SU-DHL-6 (cell line): ENCODE measurements around the gene CDK7.

Experiments used
- H2AFZ ChIP-seq: fragments of 200-600 bp; sonication (generic); 2 replicates; pipeline ENCODE4 v1.6.1; 2014; ENCODE audit warnings: low read depth, mild to moderate bottlenecking, moderate library complexity, mixed read lengths, antibody characterized with exemption, low read length; ENCODE audit not compliant: severe bottlenecking
- H3F3A ChIP-seq: fragments of 200-600 bp; shearing (Covaris generic); 2 replicates; pipeline ENCODE4 v1.6.0; 2016; ENCODE audit warnings: antibody characterized with exemption, mild to moderate bottlenecking; ENCODE audit not compliant: insufficient read depth
- H3K27ac ChIP-seq: fragments of 200-600 bp; sonication (generic); 2 replicates; pipeline ENCODE4 v1.5.1; 2016; ENCODE audit warnings: low read depth, mild to moderate bottlenecking, low read length, moderate library complexity, mixed read lengths
- H3K27me3 ChIP-seq: fragments of 200-600 bp; sonication (generic), shearing (Covaris generic); 2 replicates; pipeline ENCODE4 v1.6.0; 2014; ENCODE audit warnings: mild to moderate bottlenecking, low read length
- H3K36me3 ChIP-seq: fragments of 200-600 bp; sonication (generic); 2 replicates; pipeline ENCODE4 v1.6.1; 2014; ENCODE audit warnings: mild to moderate bottlenecking, low read length, mixed read lengths
- H3K4me2 ChIP-seq: fragments of 300-600, 200-600 bp; shearing (Covaris generic), sonication (generic); 2 replicates; pipeline ENCODE4 v1.6.0; 2014; ENCODE audit warnings: low read length, low read depth, mild to moderate bottlenecking; ENCODE audit not compliant: poor library complexity, severe bottlenecking
- H3K4me3 ChIP-seq: fragments of 200-600 bp; sonication (generic); 2 replicates; pipeline ENCODE4 v1.5.1; 2014; ENCODE audit warnings: antibody characterized with exemption, low read length, mild to moderate bottlenecking, mixed read lengths; ENCODE audit not compliant: insufficient read depth, poor library complexity, severe bottlenecking
- H3K79me2 ChIP-seq: fragments of 200-600 bp; sonication (generic); 2 replicates; pipeline ENCODE4 v1.6.1; 2014; ENCODE audit warnings: mild to moderate bottlenecking, low read length, moderate library complexity; ENCODE audit not compliant: insufficient read depth
- H3K9ac ChIP-seq: fragments of 200-600 bp; sonication (generic); 2 replicates; pipeline ENCODE4 v1.7.0; 2014; ENCODE audit warnings: mild to moderate bottlenecking, low read length
- H3K9me2 ChIP-seq: fragments of 200-600 bp; sonication (generic); replicated peaks from 2 replicates; pipeline ENCODE4 v1.6.1; 2014; ENCODE audit warnings: low read length; ENCODE audit not compliant: insufficient read depth
- H3K9me3 ChIP-seq: fragments of 200-600 bp; sonication (generic); 2 replicates; pipeline ENCODE4 v1.6.1; 2014; ENCODE audit warnings: low read length, mixed read lengths; ENCODE audit not compliant: insufficient read depth
- H4K20me1 ChIP-seq: fragments of 200-600 bp; sonication (generic); 2 replicates; pipeline ENCODE4 v1.6.1; 2014; ENCODE audit warnings: low read depth, mild to moderate bottlenecking, antibody characterized with exemption, low read length, moderate library complexity, mixed read lengths
- CTCF ChIP-seq: fragments of 200-600 bp; sonication (generic); IDR thresholded peaks from one replicate; pipeline ENCODE4 v1.5.1; 2017; ENCODE audit warnings: antibody characterized with exemption, mild to moderate bottlenecking, low read length, moderate library complexity; ENCODE audit not compliant: insufficient read depth, poor library complexity, severe bottlenecking
- EZH2phosphoT487 ChIP-seq: fragments of 200-600 bp; sonication (generic), shearing (Covaris generic); conservative IDR thresholded peaks from 2 replicates; pipeline ENCODE4 v1.6.1; 2018; ENCODE audit warnings: mild to moderate bottlenecking, antibody characterized with exemption, low read length, moderate library complexity, mixed read lengths

Gene CDK7

GRCh38 chr5:69299625-69300024 is 64.9 kb downstream of the CDK7 start:
- H3K4me2 ChIP-seq, result no peak overlapping the region
- H3K4me3 ChIP-seq, result no peak overlapping the region
- no peak overlapping the region for H3K27ac ChIP-seq
- H3K36me3 ChIP-seq, result no peaks in the 10 kb centered on the region
- H3F3A ChIP-seq, result no peaks in the 10 kb centered on the region
- H3K9me3 ChIP-seq, result no peaks in the 10 kb centered on the region
- no peaks in the 10 kb centered on the region for H3K9me2 ChIP-seq
- H3K79me2 ChIP-seq, result no peaks in the 10 kb centered on the region
- H2AFZ ChIP-seq, result no peak overlapping the region
- no peaks in the 10 kb centered on the region for H4K20me1 ChIP-seq
- no peaks in the 10 kb centered on the region for H3K27me3 ChIP-seq
- H3K9ac ChIP-seq, result no peak overlapping the region
- TF ChIP-seq EZH2phosphoT487, result no peak

- no peak overlapping the region for H3K27ac ChIP-seq
- no peaks in the 10 kb centered on the region for H3K9me2 ChIP-seq
- H3K27me3 ChIP-seq, result no peaks in the 10 kb centered on the region
- H4K20me1 ChIP-seq, result no peaks in the 10 kb centered on the region
- no peak overlapping the region for H3K4me3 ChIP-seq
- H3K4me2 ChIP-seq, result no peak overlapping the region
- no peaks in the 10 kb centered on the region for H3K36me3 ChIP-seq
- no peak overlapping the region for H2AFZ ChIP-seq
- H3F3A ChIP-seq, result no peaks in the 10 kb centered on the region
- TF ChIP-seq EZH2phosphoT487, result no peak
- no peak overlapping the region for H3K9ac ChIP-seq
- no peaks in the 10 kb centered on the region for H3K79me2 ChIP-seq
- no peaks in the 10 kb centered on the region for H3K9me3 ChIP-seq
Observed at GRCh38 chr5:69300537-69301203, 66.0 kb downstream of the CDK7 start.

GRCh38 chr5:69305512-69305911 is 70.8 kb downstream of the CDK7 start:
- Histone ChIP-seq H3K9me2 (no peaks in the 10 kb centered on the region), H3F3A (no peaks in the 10 kb centered on the region), H3K27ac (no peak overlapping the region), H3K27me3 (no peaks in the 10 kb centered on the region), H3K9ac (no peak overlapping the region), H4K20me1 (no peaks in the 10 kb centered on the region), H2AFZ (no peak overlapping the region), H3K9me3 (no peaks in the 10 kb centered on the region), H3K4me2 (no peak overlapping the region), H3K36me3 (no peaks in the 10 kb centered on the region), H3K79me2 (no peaks in the 10 kb centered on the region), H3K4me3 (no peak overlapping the region)
- TF ChIP-seq EZH2phosphoT487, result no peak
- TF ChIP-seq CTCF, result no peak

GRCh38 chr5:69308046-69308553 is 73.4 kb downstream of the CDK7 start:
- H3K9me2 ChIP-seq, result no peaks in the 10 kb centered on the region
- TF ChIP-seq CTCF, result no peak
- no peak for TF ChIP-seq EZH2phosphoT487
- H3K27me3 ChIP-seq, result no peaks in the 10 kb centered on the region
- H3K4me3 ChIP-seq, result no peak overlapping the region
- H3K9ac ChIP-seq, result no peak overlapping the region
- no peaks in the 10 kb centered on the region for H3K36me3 ChIP-seq
- H4K20me1 ChIP-seq, result no peaks in the 10 kb centered on the region
- H3K9me3 ChIP-seq, result no peaks in the 10 kb centered on the region
- no peaks in the 10 kb centered on the region for H3F3A ChIP-seq
- H3K79me2 ChIP-seq, result no peaks in the 10 kb centered on the region
- H2AFZ ChIP-seq, result no peak overlapping the region
- no peak overlapping the region for H3K4me2 ChIP-seq
- no peak overlapping the region for H3K27ac ChIP-seq
